H1 (cell line): ENCODE measurements around the gene GLRA2. TPM values are rescaled to one million over a fixed set of nuclear protein-coding genes. Genes with fewer than 3 reads are reported as not detected.

ENCODE experiments used
- CTCF ChIA-PET: fragments of 300-600 bp; sonication (Branson Sonifier 250); formaldehyde crosslinking; loops from one replicate; lab custom pipeline; 2021; ENCODE audit not compliant: partially characterized antibody; lab: Charles Lee
- POLR2A ChIA-PET: fragments of 300-600 bp; sonication (Branson Sonifier 250); formaldehyde crosslinking; loops from one replicate; lab custom pipeline; 2021; ENCODE audit warnings: inconsistent platforms; ENCODE audit not compliant: partially characterized antibody; lab: Charles Lee
- DNase-seq, 2 experiments: peaks; one replicate each; pipeline versions ENCODE4 v3.0.0 to v3.0.0-alpha.2; 2010 to 2022; ENCODE audit warnings: low spot score in 2 of 2, low read depth in 1 of 2, mixed read lengths in 1 of 2
- FAIRE-seq: peaks from 2 replicates; lab custom pipeline; 2011; peaks lifted over from hg19 to GRCh38; lab: Jason Lieb, UNC
- H2AFZ ChIP-seq: 2 replicates; pipeline ENCODE4 v1.8.1; 2012; ENCODE audit warnings: low read length, inconsistent platforms
- H2AK5ac ChIP-seq: 2 replicates; pipeline ENCODE4 v1.6.1; 2013; ENCODE audit warnings: low read depth, low read length
- H2BK120ac ChIP-seq: replicated peaks from 2 replicates; pipeline ENCODE3; 2013; ENCODE audit warnings: low read depth, low read length, inconsistent platforms
- H2BK12ac ChIP-seq: 2 replicates; pipeline ENCODE4 v1.6.1; 2013; ENCODE audit warnings: low read depth, low read length
- H2BK15ac ChIP-seq: 2 replicates; pipeline ENCODE4 v1.6.1; 2013; ENCODE audit warnings: low read length
- H2BK20ac ChIP-seq: 2 replicates; pipeline ENCODE4 v1.6.1; 2013; ENCODE audit warnings: low read length
- H2BK5ac ChIP-seq: 2 replicates; pipeline ENCODE4 v1.6.1; 2013; ENCODE audit warnings: low read depth, low read length
- H3K14ac ChIP-seq: 2 replicates; pipeline ENCODE4 v1.6.1; 2013; ENCODE audit warnings: inconsistent platforms; ENCODE audit not compliant: insufficient read length
- H3K18ac ChIP-seq: 2 replicates; pipeline ENCODE4 v1.6.1; 2013; ENCODE audit warnings: low read length; ENCODE audit errors: extremely low read depth
- H3K23ac ChIP-seq: 2 replicates; pipeline ENCODE4 v1.6.1; 2013; ENCODE audit warnings: inconsistent platforms; ENCODE audit not compliant: insufficient read length
- H3K23me2 ChIP-seq: 2 replicates; pipeline ENCODE4 v1.6.1; 2013; ENCODE audit warnings: low read depth, low read length
- H3K27ac ChIP-seq: 2 replicates; pipeline ENCODE4 v1.6.1; 2011; ENCODE audit warnings: low read depth, low read length, inconsistent platforms
- H3K27me3 ChIP-seq, 4 experiments: replicated peaks in 1 of 4; 1 replicate in 1 of 4; 2 replicates in 3 of 4; pipeline versions ENCODE4 v1.6.1 to v1.8.1; 2011 to 2013; ENCODE audit warnings: low read length in 3 of 4, mild to moderate bottlenecking in 3 of 4, inconsistent platforms in 2 of 4, mixed read lengths in 2 of 4, moderate library complexity in 1 of 4; ENCODE audit not compliant: control insufficient read depth in 3 of 4, insufficient read depth in 3 of 4; ENCODE audit errors: extremely low read depth in 1 of 4
- H3K36me3 ChIP-seq, 4 experiments: 2 replicates each; pipeline versions ENCODE4 v1.6.1 to v1.8.1; 2011 to 2013; ENCODE audit warnings: mild to moderate bottlenecking in 4 of 4, low read length in 3 of 4, moderate library complexity in 2 of 4, control low read depth in 1 of 4, inconsistent platforms in 1 of 4; ENCODE audit not compliant: insufficient read depth in 4 of 4, control insufficient read depth in 2 of 4
- H3K4ac ChIP-seq: replicated peaks from 2 replicates; pipeline ENCODE3; 2013; ENCODE audit warnings: low read length, low read depth, mixed read lengths, inconsistent platforms; ENCODE audit not compliant: insufficient read length
- H3K4me1 ChIP-seq, 4 experiments: replicated peaks in 1 of 4; 1 replicate in 1 of 4; 2 replicates in 3 of 4; pipeline versions ENCODE4 v1.6.1 to v1.8.1; 2011 to 2013; ENCODE audit warnings: low read length in 3 of 4, inconsistent platforms in 2 of 4, mixed read lengths in 1 of 4; ENCODE audit not compliant: insufficient read depth in 4 of 4, control insufficient read depth in 3 of 4
- H3K4me2 ChIP-seq, 2 experiments: 2 replicates each; pipeline versions ENCODE4 v1.6.1 to v1.8.1; 2011 to 2013; ENCODE audit warnings: low read depth in 2 of 2, low read length in 2 of 2, control low read depth in 1 of 2, inconsistent platforms in 1 of 2, mild to moderate bottlenecking in 1 of 2; ENCODE audit not compliant: insufficient read depth in 1 of 2
- H3K4me3 ChIP-seq, 4 experiments: fragments of 200-600, 300-600 bp in 1 of 4; sonication (generic), shearing (Covaris generic), sonication (Bioruptor Twin) in 1 of 4; 2 replicates each; pipeline versions ENCODE4 v1.5.1 to v1.8.1; 2011 to 2016; ENCODE audit warnings: low read length in 4 of 4, low read depth in 3 of 4, control low read depth in 2 of 4, inconsistent platforms in 2 of 4, mild to moderate bottlenecking in 2 of 4, mixed read lengths in 1 of 4, moderate library complexity in 1 of 4; ENCODE audit not compliant: insufficient read depth in 2 of 4; ENCODE audit errors: extremely low read depth in 1 of 4
- H3K56ac ChIP-seq: replicated peaks from 2 replicates; pipeline ENCODE3; 2013; ENCODE audit warnings: low read depth, mild to moderate bottlenecking, mixed read lengths, low read length, inconsistent platforms; ENCODE audit not compliant: insufficient read length
- H3K79me1 ChIP-seq: 2 replicates; pipeline ENCODE4 v1.6.1; 2013; ENCODE audit warnings: low read depth, low read length, control low read depth
- H3K79me2 ChIP-seq, 2 experiments: 2 replicates each; pipeline versions ENCODE4 v1.6.1 to v1.8.1; 2012 to 2013; ENCODE audit warnings: low read length in 2 of 2, mild to moderate bottlenecking in 2 of 2, inconsistent platforms in 1 of 2; ENCODE audit not compliant: insufficient read depth in 2 of 2, control insufficient read depth in 1 of 2
- H3K9ac ChIP-seq, 4 experiments: replicated peaks in 1 of 4; 1 replicate in 1 of 4; 2 replicates in 3 of 4; pipeline versions ENCODE4 v1.6.1 to v1.8.1; 2011 to 2013; ENCODE audit warnings: low read depth in 3 of 4, low read length in 3 of 4, control low read depth in 2 of 4, mild to moderate bottlenecking in 2 of 4, moderate library complexity in 2 of 4, inconsistent platforms in 1 of 4; ENCODE audit errors: extremely low read depth in 1 of 4
- H3K9me3 ChIP-seq, 2 experiments: 2 replicates each; pipeline versions ENCODE4 v1.6.1 to v1.8.1; 2012 to 2013; ENCODE audit warnings: mild to moderate bottlenecking in 2 of 2, moderate library complexity in 2 of 2, control low read depth in 1 of 2, inconsistent platforms in 1 of 2, low read depth in 1 of 2, low read length in 1 of 2, mixed read lengths in 1 of 2; ENCODE audit not compliant: insufficient read depth in 2 of 2
- H4K20me1 ChIP-seq, 2 experiments: replicated peaks in 1 of 2; 2 replicates each; pipeline versions ENCODE3 to v1.8.1; 2011 to 2013; ENCODE audit warnings: inconsistent platforms in 2 of 2, low read length in 2 of 2, mild to moderate bottlenecking in 1 of 2; ENCODE audit not compliant: insufficient read depth in 2 of 2, control insufficient read depth in 1 of 2
- H4K5ac ChIP-seq: 2 replicates; pipeline ENCODE4 v1.6.1; 2013; ENCODE audit warnings: low read length, low read depth, mixed read lengths, inconsistent platforms; ENCODE audit not compliant: insufficient read length
- H4K8ac ChIP-seq: 2 replicates; pipeline ENCODE4 v1.8.0; 2013; ENCODE audit warnings: mild to moderate bottlenecking, moderate library complexity, low read length, inconsistent platforms; ENCODE audit not compliant: insufficient read depth; ENCODE audit errors: extremely low read depth
- H4K91ac ChIP-seq: replicated peaks from 2 replicates; pipeline ENCODE3; 2013; ENCODE audit warnings: low read length, mixed read lengths, inconsistent platforms; ENCODE audit not compliant: insufficient read length
- RXRA ChIP-seq: IDR thresholded peaks from 2 replicates; pipeline ENCODE4 v1.6.1; 2011; ENCODE audit warnings: low read depth, mild to moderate bottlenecking, low read length, moderate library complexity; ENCODE audit not compliant: insufficient read depth
- WGBS, 2 experiments: shearing (Covaris generic) in 1 of 2; methylation state at CpG; one replicate each; pipeline versions ENCODE4 v1.1.6 to v1.1.7; 2013 to 2015; ENCODE audit warnings: low lambda C conversion rate in 2 of 2, mixed read lengths in 2 of 2, inconsistent platforms in 1 of 2, low coverage in 1 of 2, missing lambda C conversion rate in 1 of 2; ENCODE audit not compliant: insufficient replicate concordance in 2 of 2, insufficient coverage in 1 of 2, insufficient read length in 1 of 2; ENCODE audit errors: extremely low coverage in 1 of 2, missing lambda C conversion rate in 1 of 2; 5-methylcytosine and 5-hydroxymethylcytosine counted together
- polyA plus RNA-seq, 7 experiments: library from polyadenylated mRNA; depleted of rRNA in 3 of 7; stranded (reverse) in 5 of 7; unstranded in 2 of 7; fragments of >200 nt in 5 of 7; fragments of 200-250 nt in 2 of 7; gene quantifications; 1 replicate in 5 of 7; 2 replicates in 1 of 7; 4 replicates in 1 of 7; pipeline versions ENCODE4 v1.2.1 to v1.2.3, GENCODE V29; 2011 to 2013; ENCODE audit warnings: missing spikeins in 2 of 7, mixed read lengths in 2 of 7
- total RNA-seq: library from RNA; stranded (reverse); fragmentation: NEBNext Ultra II Directional; extraction: Animal tissue kit (Norgen Biotek cat#: 25700); gene quantifications from 2 replicates; pipeline ENCODE4 v1.2.1, GENCODE V29; 2021

The GLRA2 gene
- total and polyA plus RNA-seq, 2 of the 8 experiments (the other 6 are each of a cell fraction or from before 2014, with no cell fraction given): not detected

DNA sequence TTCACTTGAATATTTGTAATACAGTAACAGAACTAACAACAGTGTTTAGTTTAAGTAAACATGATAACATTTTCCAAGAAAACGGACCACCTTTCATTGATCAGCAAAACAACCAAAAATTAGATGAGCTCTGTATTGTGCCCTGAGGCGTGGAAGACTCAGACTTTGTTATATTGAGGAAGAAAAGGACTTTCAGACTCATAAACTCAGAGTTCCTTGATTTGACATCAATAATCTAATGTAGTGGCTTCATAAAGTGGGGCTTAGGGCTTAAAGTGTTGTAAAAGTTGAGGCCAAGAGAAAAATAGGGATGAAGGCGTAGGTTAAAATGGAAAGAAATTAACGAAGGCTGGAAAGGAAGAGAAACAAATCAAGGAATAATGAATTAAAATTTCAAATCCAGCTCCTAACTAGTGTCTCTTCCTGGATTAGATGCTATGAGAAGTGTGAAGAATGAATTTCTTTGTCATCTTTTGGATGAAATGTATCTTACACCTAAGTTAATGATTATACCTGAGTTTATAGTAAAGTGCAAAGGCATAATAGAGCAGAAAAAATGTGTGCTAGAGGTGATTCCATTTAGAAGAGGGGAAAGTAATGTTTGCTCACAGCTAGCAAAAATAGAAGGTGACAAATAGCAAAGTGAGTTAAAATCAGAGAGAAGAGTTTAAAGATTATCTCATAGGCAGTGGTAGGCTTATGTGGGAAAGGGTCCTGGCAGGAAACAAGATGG, 19.8 kb upstream of the GLRA2 start:
- TF ChIP-seq RXRA: no peak
- POLR2A ChIA-PET: no interaction called here
- Histone ChIP-seq H3K4me2 (no peak overlapping the region), H3K36me3 (no peaks in the 10 kb centered on the region), H2BK12ac (no peak overlapping the region), H3K79me2 (no peaks in the 10 kb centered on the region), H3K23ac (no peak overlapping the region), H2AK5ac (no peak overlapping the region), H3K27ac (no peak overlapping the region), H4K91ac (no peak overlapping the region), H3K18ac (no peak overlapping the region), H4K20me1 (no peaks in the 10 kb centered on the region), H3K4me3 (no peak overlapping the region), H2BK5ac (no peak overlapping the region), H3K23me2 (no peaks in the 10 kb centered on the region), H2BK20ac (no peak overlapping the region), H2BK120ac (no peak overlapping the region), H2AFZ (no peak overlapping the region), H3K9me3 (no peaks in the 10 kb centered on the region), H3K4me1 (no peaks in the 10 kb centered on the region), H2BK15ac (no peak overlapping the region), H3K9ac (no peak overlapping the region), H3K79me1 (no peaks in the 10 kb centered on the region), H3K14ac (no peak overlapping the region), H3K56ac (no peak overlapping the region), H4K5ac (no peak overlapping the region), H4K8ac (no peak overlapping the region), H3K4ac (no peak overlapping the region), H3K27me3 (no peaks in the 10 kb centered on the region)
- no peak for FAIRE-seq
- CTCF ChIA-PET: interaction anchor here (1.1 to 1.6 kb wide), 2 partner anchors 18 to 19 kb away, joined by 3 to 4 read pairs; no protein-coding TSS in a partner anchor
- WGBS, 2 experiments: 88 to 100% methylated on average over 2 to 4 of the region's 4 CpGs
- no peak for DNase-seq
